ENCODE results near the gene ARPC4. TPM values are rescaled to one million over a fixed set of nuclear protein-coding genes. Genes with fewer than 3 reads are reported as not detected.
A peak's percentile ranks its signal among the peaks of the same experiment; 100 is the strongest.

ARPC4 gene
- total RNA-seq, 1 donor from 2014 or later = 129 TPM

DNA sequence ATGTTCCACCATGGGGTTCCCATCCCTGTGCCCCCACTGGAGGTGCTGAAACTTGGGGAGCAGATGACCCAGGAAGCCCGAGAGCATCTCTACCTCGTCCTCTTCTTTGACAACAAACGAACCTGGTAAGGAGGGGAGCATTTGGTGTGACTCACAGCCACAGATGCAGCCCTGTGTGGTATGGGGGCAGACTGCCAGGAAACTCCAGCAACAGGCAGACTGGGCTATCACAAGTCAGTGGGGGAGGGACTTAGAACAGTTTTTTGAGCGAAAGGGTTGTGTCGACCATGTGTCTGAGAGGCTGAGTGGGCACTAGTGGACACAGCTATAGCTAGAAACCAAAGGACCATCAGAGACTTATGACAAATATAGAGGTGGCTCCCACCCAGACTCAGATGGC is 46.6 kb upstream of the ARPC4 start:
- Mint-ChIP-seq H3K4me3 (ENCODE audit: low read depth) (no peak overlapping the region), H3K27ac (no peak overlapping the region), H3K4me1 (ENCODE audit: low read depth) (peaks cover 15% of the 10 kb centered on the region), H3K27me3 (no peaks in the 10 kb centered on the region), H3K36me3 (ENCODE audit: insufficient read depth) (peaks cover 11% of the 10 kb centered on the region), H3K9me3 (ENCODE audit: low read depth) (no peaks in the 10 kb centered on the region)
- DNase-seq (ENCODE audit: low spot score, unreplicated experiment) = no peak
- TF ChIP-seq, protein P1, sequence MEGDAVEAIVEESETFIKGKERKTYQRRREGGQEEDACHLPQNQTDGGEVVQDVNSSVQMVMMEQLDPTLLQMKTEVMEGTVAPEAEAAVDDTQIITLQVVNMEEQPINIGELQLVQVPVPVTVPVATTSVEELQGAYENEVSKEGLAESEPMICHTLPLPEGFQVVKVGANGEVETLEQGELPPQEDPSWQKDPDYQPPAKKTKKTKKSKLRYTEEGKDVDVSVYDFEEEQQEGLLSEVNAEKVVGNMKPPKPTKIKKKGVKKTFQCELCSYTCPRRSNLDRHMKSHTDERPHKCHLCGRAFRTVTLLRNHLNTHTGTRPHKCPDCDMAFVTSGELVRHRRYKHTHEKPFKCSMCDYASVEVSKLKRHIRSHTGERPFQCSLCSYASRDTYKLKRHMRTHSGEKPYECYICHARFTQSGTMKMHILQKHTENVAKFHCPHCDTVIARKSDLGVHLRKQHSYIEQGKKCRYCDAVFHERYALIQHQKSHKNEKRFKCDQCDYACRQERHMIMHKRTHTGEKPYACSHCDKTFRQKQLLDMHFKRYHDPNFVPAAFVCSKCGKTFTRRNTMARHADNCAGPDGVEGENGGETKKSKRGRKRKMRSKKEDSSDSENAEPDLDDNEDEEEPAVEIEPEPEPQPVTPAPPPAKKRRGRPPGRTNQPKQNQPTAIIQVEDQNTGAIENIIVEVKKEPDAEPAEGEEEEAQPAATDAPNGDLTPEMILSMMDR (IDR thresholded peaks at IDR 0.05; ENCODE audit: unreplicated experiment) = no peak

DNA sequence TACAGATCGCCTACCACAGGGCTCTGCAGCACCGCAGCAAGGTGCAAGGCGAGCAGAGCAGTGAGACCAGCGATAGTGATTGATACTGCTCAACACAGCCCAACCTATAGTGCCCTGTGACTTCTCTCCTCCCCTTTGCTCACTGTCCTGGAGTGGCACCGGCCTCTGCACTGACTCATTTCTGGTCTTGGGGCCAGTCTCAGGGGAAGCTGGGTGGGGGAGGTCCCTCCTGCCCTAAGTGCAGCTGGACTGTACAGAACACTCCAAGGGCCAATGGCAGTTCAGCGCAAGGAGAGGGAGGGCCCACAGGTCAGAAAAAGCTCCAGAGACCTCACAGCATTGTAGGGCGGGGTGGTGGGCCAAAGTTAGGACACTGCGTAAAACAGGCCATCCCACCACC is 45.6 kb upstream of the ARPC4 start:
- TF ChIP-seq, protein P1 (IDR thresholded peaks at IDR 0.05; ENCODE audit: unreplicated experiment) = no peak
- Mint-ChIP-seq H3K4me3 (ENCODE audit: low read depth) (no peak overlapping the region), H3K27me3 (no peaks in the 10 kb centered on the region), H3K4me1 (ENCODE audit: low read depth) (peaks cover 15% of the 10 kb centered on the region), H3K36me3 (ENCODE audit: insufficient read depth) (peaks cover 14% of the 10 kb centered on the region), H3K27ac (no peak overlapping the region), H3K9me3 (ENCODE audit: low read depth) (no peaks in the 10 kb centered on the region)
- DNase-seq (ENCODE audit: low spot score, unreplicated experiment) = no peak

DNA sequence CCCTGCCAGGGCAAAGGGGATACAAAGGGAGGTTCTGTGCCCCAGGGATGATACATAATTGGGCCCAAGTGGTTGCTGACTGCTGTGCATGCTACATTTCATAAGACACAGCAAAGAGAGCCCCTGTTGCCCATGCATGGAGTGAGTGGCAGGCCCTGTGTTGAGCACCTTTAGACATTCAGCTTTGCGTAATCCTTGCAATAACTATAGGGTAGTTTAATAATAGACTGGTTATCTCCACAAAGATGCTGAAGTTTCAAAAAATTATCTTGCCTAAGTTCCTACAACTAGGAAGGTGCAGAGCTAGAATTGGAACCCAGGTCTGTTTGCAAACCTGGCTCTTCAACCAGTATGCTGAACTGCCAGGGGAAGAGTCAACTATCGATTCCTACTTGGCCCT is 44.9 kb upstream of the ARPC4 start:
- Mint-ChIP-seq H3K9me3 (ENCODE audit: low read depth) (no peaks in the 10 kb centered on the region), H3K4me3 (ENCODE audit: low read depth) (no peak overlapping the region), H3K36me3 (ENCODE audit: insufficient read depth) (peaks cover 14% of the 10 kb centered on the region), H3K4me1 (ENCODE audit: low read depth) (peaks cover 15% of the 10 kb centered on the region), H3K27me3 (no peaks in the 10 kb centered on the region), H3K27ac (no peak overlapping the region)
- DNase-seq (ENCODE audit: low spot score, unreplicated experiment) = no peak
- TF ChIP-seq, protein P1 (IDR thresholded peaks at IDR 0.05; ENCODE audit: unreplicated experiment) = no peak

- Mint-ChIP-seq H3K4me1 (ENCODE audit: low read depth) (peaks cover 15% of the 10 kb centered on the region), H3K4me3 (ENCODE audit: low read depth) (peak overlapping the region; percentile 96), H3K27me3 (no peaks in the 10 kb centered on the region), H3K36me3 (ENCODE audit: insufficient read depth) (peaks cover 13% of the 10 kb centered on the region), H3K9me3 (ENCODE audit: low read depth) (no peaks in the 10 kb centered on the region), H3K27ac (peak overlapping the region; percentile 98)
- TF ChIP-seq, protein P1 (IDR thresholded peaks at IDR 0.05; ENCODE audit: unreplicated experiment) = no peak
- DNase-seq (ENCODE audit: low spot score, unreplicated experiment) = no peak
These were observed 43.6 kb upstream of the ARPC4 start for GRCh38 chr3:9749296-9749644.

- Mint-ChIP-seq H3K4me3 (ENCODE audit: low read depth) (peak within 1 kb of the TSS; percentile 96), H3K27me3 (no peaks in the 10 kb centered on the region), H3K36me3 (ENCODE audit: insufficient read depth) (peaks cover 13% of the 10 kb centered on the region), H3K27ac (peak within 1 kb of the TSS; percentile 98), H3K4me1 (ENCODE audit: low read depth) (peaks cover 15% of the 10 kb centered on the region), H3K9me3 (ENCODE audit: low read depth) (no peaks in the 10 kb centered on the region)
- TF ChIP-seq, protein P1 (IDR thresholded peaks at IDR 0.05; ENCODE audit: unreplicated experiment) = no peak
- peak; percentile 86 for DNase-seq (ENCODE audit: low spot score, unreplicated experiment)
These were observed 43.0 kb upstream of the ARPC4 start, which contains the start of gene OGG1 for GRCh38 chr3:9749645-9750555. TSS of gene OGG1 (plus strand) at chr3:9749952. CDS start at chr3:9750287, 335 bp downstream.
